Type B pancreatic cell (in vitro differentiated cells): Measurements from ENCODE around the gene ALX3. TPM values are rescaled to one million over a fixed set of nuclear protein-coding genes. Genes with fewer than 3 reads are reported as not detected.

Source experiments
- DNase-seq: peaks from one replicate; pipeline ENCODE4 v3.0.0; 2021; ENCODE audit warnings: mixed read lengths; ENCODE audit not compliant: unreplicated experiment; ENCODE audit errors: extremely low spot score
- H3K27ac Mint-ChIP-seq: 2 replicates; pipeline ENCODE4 v1.8.0; 2021; ENCODE audit warnings: mild to moderate bottlenecking, mixed read lengths
- H3K27me3 Mint-ChIP-seq: 2 replicates; pipeline ENCODE4 v1.8.0; 2021; ENCODE audit warnings: mixed read lengths
- H3K36me3 Mint-ChIP-seq: 2 replicates; pipeline ENCODE4 v1.8.0; 2021; ENCODE audit warnings: mixed read lengths
- H3K4me1 Mint-ChIP-seq: one replicate; pipeline ENCODE4 v1.8.0; 2021; ENCODE audit warnings: mixed read lengths; ENCODE audit not compliant: unreplicated experiment
- H3K4me3 Mint-ChIP-seq: 2 replicates; pipeline ENCODE4 v1.8.0; 2021; ENCODE audit warnings: mild to moderate bottlenecking, mixed read lengths
- H3K9me3 Mint-ChIP-seq: 2 replicates; pipeline ENCODE4 v1.8.0; 2021; ENCODE audit warnings: mixed read lengths
- total RNA-seq: library from RNA; stranded (reverse); gene quantifications from 2 replicates; pipeline ENCODE4 v1.2.1, GENCODE V29; 2021; ENCODE audit warnings: low replicate concordance
- TF ChIP-seq, protein P1 (sequence below): fragments of 200-600 bp; sonication (generic); conservative IDR thresholded peaks from 2 replicates; pipeline ENCODE4 v1.5.0; 2021; ENCODE audit warnings: antibody characterized with exemption, mild to moderate bottlenecking

Gene ALX3
- total RNA-seq, 1 donor from 2014 or later, result 19.8 TPM

DNA sequence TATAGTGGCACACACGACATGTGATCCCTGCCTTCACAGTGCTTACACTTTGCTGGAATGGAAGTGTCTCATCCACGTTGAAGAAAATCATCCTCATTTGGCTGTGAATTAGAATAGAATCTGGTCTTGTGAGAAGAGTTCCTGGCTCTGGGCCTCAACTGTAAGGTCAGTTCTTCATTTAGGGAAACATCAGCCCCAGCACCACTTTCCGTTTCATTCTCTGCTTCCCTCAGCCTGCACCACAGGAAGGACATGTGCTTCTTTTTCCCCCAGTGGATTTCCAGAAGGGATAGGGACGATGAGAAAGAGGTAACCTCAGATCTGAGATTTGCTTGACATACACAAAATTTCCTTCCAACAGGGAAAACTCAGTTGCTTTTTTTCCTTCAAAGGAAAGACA, 3.7 kb upstream of the ALX3 start:
- DNase-seq, result no peak
- TF ChIP-seq, protein P1, sequence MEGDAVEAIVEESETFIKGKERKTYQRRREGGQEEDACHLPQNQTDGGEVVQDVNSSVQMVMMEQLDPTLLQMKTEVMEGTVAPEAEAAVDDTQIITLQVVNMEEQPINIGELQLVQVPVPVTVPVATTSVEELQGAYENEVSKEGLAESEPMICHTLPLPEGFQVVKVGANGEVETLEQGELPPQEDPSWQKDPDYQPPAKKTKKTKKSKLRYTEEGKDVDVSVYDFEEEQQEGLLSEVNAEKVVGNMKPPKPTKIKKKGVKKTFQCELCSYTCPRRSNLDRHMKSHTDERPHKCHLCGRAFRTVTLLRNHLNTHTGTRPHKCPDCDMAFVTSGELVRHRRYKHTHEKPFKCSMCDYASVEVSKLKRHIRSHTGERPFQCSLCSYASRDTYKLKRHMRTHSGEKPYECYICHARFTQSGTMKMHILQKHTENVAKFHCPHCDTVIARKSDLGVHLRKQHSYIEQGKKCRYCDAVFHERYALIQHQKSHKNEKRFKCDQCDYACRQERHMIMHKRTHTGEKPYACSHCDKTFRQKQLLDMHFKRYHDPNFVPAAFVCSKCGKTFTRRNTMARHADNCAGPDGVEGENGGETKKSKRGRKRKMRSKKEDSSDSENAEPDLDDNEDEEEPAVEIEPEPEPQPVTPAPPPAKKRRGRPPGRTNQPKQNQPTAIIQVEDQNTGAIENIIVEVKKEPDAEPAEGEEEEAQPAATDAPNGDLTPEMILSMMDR, result no peak
- Mint-ChIP-seq H3K36me3 (peaks cover 3% of the 10 kb centered on the region), H3K4me1 (peaks cover 5% of the 10 kb centered on the region), H3K27ac (no peak overlapping the region), H3K9me3 (no peaks in the 10 kb centered on the region), H3K4me3 (no peak overlapping the region), H3K27me3 (peaks cover 88% of the 10 kb centered on the region)

DNA sequence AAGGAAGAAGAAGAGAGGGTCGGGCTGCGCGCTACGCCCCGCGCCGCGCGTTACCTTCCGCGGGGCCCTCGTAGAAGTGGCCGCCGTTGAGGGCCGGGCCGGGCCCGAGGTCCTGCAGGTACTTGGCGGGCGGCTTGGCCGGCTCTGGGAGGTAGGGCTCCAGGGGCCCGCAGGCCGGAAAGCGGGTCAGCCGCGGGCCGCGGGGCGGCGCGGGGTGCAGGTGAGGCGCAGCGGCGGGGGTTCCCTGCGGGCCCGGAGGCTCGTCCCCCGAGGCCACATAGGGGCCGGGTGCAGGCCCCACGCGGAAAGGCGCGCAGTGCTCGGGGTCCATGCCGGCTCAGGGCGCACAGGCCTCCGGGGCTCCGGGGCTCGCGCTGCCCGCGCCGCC, 196 bp downstream of the ALX3 start:
- no peaks in the 10 kb centered on the region for H3K9me3 Mint-ChIP-seq
- peaks cover 90% of the 10 kb centered on the region for H3K27me3 Mint-ChIP-seq
- H3K4me3 Mint-ChIP-seq, result peak overlapping the region; percentile 79
- DNase-seq, result no peak
- peaks cover 3% of the 10 kb centered on the region for H3K36me3 Mint-ChIP-seq
- H3K27ac Mint-ChIP-seq, result no peak overlapping the region
- peaks cover 10% of the 10 kb centered on the region for H3K4me1 Mint-ChIP-seq
- TF ChIP-seq, protein P1, result no peak

DNA sequence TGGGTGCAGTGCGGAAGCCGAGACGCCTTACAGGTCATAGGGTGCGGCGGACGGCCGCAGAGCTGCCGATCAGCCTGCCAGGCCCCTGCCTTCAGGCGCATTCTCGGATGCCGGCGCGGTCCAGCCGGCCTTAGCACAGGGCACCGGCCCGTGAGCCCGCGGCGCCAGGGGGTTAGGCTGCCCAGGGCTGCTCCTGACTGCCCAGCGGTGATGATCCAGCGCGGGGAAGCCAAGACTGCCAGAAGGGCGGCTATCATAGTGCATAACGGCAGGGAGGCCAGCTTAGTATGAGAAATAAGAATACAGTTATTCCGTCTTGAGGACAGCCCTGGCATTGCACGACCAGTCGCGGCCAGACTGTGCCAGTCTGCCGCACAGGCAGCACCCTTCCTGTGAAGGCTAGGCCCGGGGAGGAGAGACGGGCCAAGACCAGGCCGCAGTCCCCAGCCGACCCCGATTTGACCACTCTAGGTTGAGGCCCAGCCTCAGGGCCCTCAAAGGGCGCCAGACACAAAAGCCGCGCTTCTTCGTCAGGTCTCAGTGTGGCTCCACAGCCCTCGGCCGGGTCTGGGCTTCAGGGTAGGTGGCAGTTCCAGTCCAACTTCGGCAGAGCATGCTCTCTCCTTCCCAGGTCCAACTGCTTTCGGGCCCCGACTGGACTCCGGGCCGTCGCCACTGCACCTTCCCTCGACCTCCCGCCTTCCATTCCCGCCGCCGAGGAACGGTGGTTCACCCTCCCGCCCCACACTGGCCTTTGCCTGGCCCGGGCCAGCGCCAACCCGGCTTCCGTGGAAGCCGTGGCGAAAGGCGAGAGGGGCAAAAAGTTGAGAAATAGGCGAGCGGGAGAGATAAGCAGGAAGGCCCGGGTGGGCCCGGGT, 829 bp downstream of the ALX3 start:
- H3K9me3 Mint-ChIP-seq, result no peaks in the 10 kb centered on the region
- peaks cover 10% of the 10 kb centered on the region for H3K4me1 Mint-ChIP-seq
- TF ChIP-seq, protein P1, result no peak
- H3K27ac Mint-ChIP-seq, result no peak overlapping the region
- peak overlapping the region; percentile 79 for H3K4me3 Mint-ChIP-seq
- H3K36me3 Mint-ChIP-seq, result peaks cover 3% of the 10 kb centered on the region
- H3K27me3 Mint-ChIP-seq, result peaks cover 92% of the 10 kb centered on the region
- DNase-seq, result no peak

DNA sequence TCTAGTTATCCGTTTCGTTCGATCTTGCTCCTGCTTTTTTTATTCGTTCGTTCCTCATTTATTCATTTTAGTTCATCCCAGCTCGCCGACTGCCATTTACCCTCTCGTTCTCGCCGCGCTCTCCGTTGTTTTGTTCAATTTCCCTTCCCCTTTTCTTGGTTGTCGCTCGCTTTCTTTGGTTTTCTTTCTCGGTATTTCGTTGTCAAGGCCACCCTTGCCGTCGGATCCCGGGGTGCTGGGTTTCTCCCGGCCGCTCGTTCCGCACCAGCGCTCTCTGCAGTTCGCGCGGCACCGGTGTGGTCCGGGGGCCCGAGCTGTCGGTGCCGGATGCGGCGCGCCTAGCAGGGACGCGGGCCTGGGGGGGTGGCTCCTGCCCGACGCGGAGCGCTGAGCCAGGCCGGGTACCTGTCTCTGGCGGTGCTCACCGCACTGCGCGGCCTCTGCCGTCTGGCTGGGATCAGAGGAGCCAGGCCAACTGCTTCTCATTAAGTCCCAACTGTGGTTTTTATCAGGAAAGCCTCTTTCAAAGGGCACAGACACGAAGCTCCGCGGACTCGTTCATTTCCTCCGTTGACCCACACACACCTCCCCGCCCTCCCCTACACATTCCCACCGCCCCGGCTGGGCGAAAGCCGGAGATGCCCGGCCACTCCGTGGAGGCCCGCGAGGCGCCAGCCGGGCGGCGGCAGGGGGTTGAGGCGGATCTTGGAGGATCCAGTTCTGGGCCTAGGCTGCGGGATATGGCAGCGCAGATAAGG, 1.6 kb downstream of the ALX3 start:
- TF ChIP-seq, protein P1, result no peak
- H3K9me3 Mint-ChIP-seq, result no peaks in the 10 kb centered on the region
- peak overlapping the region; percentile 19 for H3K27ac Mint-ChIP-seq
- peaks cover 4% of the 10 kb centered on the region for H3K36me3 Mint-ChIP-seq
- DNase-seq, result no peak
- peaks cover 12% of the 10 kb centered on the region for H3K4me1 Mint-ChIP-seq
- H3K27me3 Mint-ChIP-seq, result peaks cover 87% of the 10 kb centered on the region
- H3K4me3 Mint-ChIP-seq, result peak overlapping the region; percentile 79

DNA sequence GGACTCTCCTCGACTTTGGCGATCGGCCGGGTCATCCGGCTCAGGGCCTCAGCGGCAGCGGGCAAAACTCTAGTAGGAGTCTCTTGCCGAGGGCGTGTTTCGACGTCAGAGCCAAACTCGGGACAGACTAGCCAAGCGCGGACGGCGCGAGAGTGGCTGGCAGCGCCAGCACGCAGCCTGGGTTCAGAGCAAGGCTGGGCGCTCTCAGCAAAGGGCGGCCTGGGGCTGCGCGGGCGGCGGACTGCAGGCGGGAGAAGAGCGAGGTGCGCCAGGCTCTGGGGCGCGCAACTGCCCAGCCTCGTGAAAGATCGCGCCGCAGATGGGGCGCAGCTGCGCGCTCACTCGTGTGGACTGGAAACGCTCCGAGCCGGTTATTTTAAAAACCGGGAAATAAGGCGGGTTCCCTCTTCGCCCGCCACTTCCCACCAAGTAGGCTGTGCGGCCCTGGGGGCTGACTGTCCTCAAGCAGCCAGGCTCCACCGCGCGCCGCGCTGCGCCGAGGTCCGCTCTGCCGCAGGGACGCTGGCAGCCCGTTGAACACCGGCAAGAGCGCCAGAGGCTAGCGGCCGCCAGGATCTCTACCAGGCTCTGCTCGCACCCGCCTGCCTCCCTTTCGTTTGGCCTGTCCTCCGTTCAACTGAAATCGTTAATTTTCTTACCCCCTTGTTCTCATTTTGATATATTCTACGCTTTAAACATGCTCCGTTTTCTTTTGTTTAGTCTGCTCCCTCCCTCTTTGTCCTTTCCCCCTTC, 2.4 kb downstream of the ALX3 start:
- peak overlapping the region; percentile 79 for H3K4me3 Mint-ChIP-seq
- peaks cover 7% of the 10 kb centered on the region for H3K36me3 Mint-ChIP-seq
- TF ChIP-seq, protein P1, result no peak
- DNase-seq, result no peak
- H3K27me3 Mint-ChIP-seq, result peaks cover 84% of the 10 kb centered on the region
- H3K9me3 Mint-ChIP-seq, result no peaks in the 10 kb centered on the region
- H3K27ac Mint-ChIP-seq, result peak overlapping the region; percentile 48
- peaks cover 16% of the 10 kb centered on the region for H3K4me1 Mint-ChIP-seq
